Activated CD4-positive, alpha-beta T cell treated with anti-CD3 and anti-CD28 coated beads, Interleukin-2, amount 10 ng/mL, durations not matched to agents 24 days and 14 days (primary cell): ENCODE measurements around the gene GRAMD1A. TPM values are rescaled to one million over a fixed set of nuclear protein-coding genes. Genes with fewer than 3 reads are reported as not detected.

Experiments used
- DNase-seq: peaks from one replicate; pipeline ENCODE4 v3.0.0; 2022
- H3K27ac Mint-ChIP-seq: one replicate; pipeline ENCODE4 v1.8.0; 2022; ENCODE audit warnings: mild to moderate bottlenecking, mixed read lengths
- H3K27me3 Mint-ChIP-seq: one replicate; pipeline ENCODE4 v1.8.0; 2022; ENCODE audit warnings: mixed read lengths
- H3K36me3 Mint-ChIP-seq: one replicate; pipeline ENCODE4 v1.8.0; 2022; ENCODE audit warnings: low read depth, mild to moderate bottlenecking, mixed read lengths
- H3K4me1 Mint-ChIP-seq: one replicate; pipeline ENCODE4 v1.8.0; 2021; ENCODE audit warnings: mixed read lengths
- H3K4me3 Mint-ChIP-seq: one replicate; pipeline ENCODE4 v1.8.0; 2022; ENCODE audit warnings: mild to moderate bottlenecking, moderate library complexity, mixed read lengths
- H3K9me3 Mint-ChIP-seq: one replicate; pipeline ENCODE4 v1.8.0; 2021; ENCODE audit warnings: mixed read lengths
- intact Hi-C: fragments of 100-400 bp; cut with micrococcal nuclease; formaldehyde crosslinking; loops from one replicate; pipeline ENCODE4 v1.15.1; 2023
- total RNA-seq: library from RNA; stranded (reverse); gene quantifications from 2 replicates; pipeline ENCODE4 v1.2.3, GENCODE V29; 2022

Gene GRAMD1A
- total RNA-seq, 1 donor from 2014 or later: 176 TPM

DNA sequence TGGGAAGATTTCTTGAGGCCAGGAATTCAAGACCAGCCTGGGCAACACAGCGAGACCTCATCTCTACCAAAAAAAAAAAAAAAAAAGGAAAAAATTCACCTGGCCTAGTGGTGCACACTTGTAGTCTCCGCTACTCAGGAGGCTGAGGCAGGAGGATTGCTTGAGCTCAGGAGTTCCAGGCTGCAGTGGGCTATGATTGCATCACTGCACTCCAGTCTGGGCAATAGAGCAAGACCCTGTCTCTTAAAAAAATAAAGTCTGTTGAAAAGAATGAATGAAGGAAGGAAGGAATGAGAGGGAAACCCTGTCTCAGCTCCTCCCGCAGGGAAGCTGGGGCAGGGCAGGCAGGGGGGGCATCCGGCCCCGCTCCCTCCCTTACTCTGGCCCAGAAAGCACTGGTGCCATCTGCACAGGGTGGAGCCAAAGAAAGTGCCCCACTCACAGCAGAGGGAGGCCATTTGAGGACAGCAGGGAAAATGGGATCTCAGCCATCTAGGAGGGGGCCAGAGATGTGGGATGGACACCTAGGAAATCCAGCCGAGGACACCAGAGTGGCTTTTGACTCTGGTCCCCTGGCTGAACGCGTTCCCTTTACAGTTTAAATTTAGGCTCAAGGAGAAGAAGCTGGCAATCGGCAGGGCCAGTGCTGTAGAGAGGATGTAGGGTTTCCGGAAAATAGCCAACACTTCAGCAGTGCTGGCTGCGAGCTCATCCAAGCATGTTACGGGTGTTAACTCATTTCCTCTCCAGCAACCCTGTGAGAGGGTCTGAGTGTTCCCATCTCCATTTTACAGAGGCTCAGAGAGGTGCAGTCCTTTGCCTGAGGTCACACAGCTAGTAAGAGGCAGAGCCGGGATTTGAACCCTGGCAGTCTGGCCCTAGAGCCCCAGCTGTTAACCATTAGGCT lies 37.8 kb downstream of the GRAMD1A start:
- intact Hi-C loops: no loop called here
- DNase-seq: no peak
- Mint-ChIP-seq H3K27me3 (peaks cover 25% of the 10 kb centered on the region), H3K4me1 (peaks cover 9% of the 10 kb centered on the region), H3K27ac (no peak overlapping the region), H3K36me3 (no peaks in the 10 kb centered on the region), H3K9me3 (no peaks in the 10 kb centered on the region), H3K4me3 (no peak overlapping the region)

DNA sequence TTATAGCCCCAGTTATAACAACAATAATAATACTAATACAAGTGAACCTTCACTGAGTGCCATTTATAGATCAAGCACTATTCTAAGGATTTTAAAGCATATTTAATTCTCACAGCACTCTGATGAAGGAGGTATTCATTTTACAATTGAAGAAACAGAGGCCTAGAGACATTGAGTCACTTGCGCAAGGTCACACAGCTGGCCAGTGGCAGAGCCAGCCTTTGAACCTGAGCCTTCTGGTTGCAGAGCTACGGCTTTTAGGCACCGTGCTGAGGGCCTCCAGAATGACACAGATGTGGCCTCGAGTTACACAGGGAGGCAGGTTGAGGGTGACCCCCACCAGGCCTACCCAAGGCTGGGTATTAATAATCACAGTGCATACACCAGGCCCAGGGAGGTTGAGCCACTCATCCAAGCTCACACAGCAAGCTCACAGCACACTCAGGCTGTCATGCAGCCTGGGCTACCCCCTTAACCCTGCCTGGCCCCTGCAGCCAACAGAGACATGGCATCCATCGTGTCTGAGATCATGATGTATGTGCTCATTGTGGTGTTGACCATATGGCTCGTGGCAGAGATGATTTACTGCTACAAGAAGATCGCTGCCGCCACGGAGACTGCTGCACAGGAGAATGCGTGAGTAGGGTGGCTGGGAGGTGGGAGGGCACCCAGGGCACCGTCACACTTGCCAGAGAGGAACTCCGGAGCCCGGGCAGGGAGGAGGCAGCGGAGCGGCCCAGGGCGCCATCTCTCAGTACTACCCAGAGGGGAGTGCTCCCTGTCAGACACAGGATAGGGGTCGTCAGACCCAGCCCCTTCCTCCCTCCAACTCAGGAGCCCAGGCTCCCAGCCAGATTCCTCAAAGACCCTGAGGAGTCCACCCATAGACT lies 38.7 kb downstream of the GRAMD1A start:
- no peaks in the 10 kb centered on the region for H3K9me3 Mint-ChIP-seq
- H3K36me3 Mint-ChIP-seq: no peaks in the 10 kb centered on the region
- intact Hi-C loops: no loop called here
- no peak overlapping the region for H3K4me3 Mint-ChIP-seq
- no peak overlapping the region for H3K27ac Mint-ChIP-seq
- peaks cover 20% of the 10 kb centered on the region for H3K27me3 Mint-ChIP-seq
- peaks cover 9% of the 10 kb centered on the region for H3K4me1 Mint-ChIP-seq
- DNase-seq: no peak

GRCh38 chr19:35039881-35040825 lies 40.0 kb downstream of the GRAMD1A start:
- Mint-ChIP-seq H3K4me1 (peaks cover 11% of the 10 kb centered on the region), H3K27me3 (peaks cover 17% of the 10 kb centered on the region), H3K9me3 (no peaks in the 10 kb centered on the region), H3K27ac (no peak overlapping the region), H3K4me3 (peak overlapping the region; percentile 11), H3K36me3 (no peaks in the 10 kb centered on the region)
- DNase-seq: no peak
- intact Hi-C loops: no loop called here

GRCh38 chr19:35040826-35041547 lies 40.9 kb downstream of the GRAMD1A start:
- intact Hi-C loops: no loop called here
- H3K36me3 Mint-ChIP-seq: no peaks in the 10 kb centered on the region
- H3K4me1 Mint-ChIP-seq: peaks cover 17% of the 10 kb centered on the region
- no peak for DNase-seq
- peak overlapping the region; percentile 12 for H3K4me3 Mint-ChIP-seq
- H3K27ac Mint-ChIP-seq: no peak overlapping the region
- no peaks in the 10 kb centered on the region for H3K9me3 Mint-ChIP-seq
- H3K27me3 Mint-ChIP-seq: peaks cover 17% of the 10 kb centered on the region

- Mint-ChIP-seq H3K9me3 (no peaks in the 10 kb centered on the region), H3K4me3 (peak within 1 kb of the TSS; percentile 12), H3K27me3 (peaks cover 17% of the 10 kb centered on the region), H3K27ac (no peak within 1 kb of the TSS), H3K4me1 (peaks cover 17% of the 10 kb centered on the region), H3K36me3 (no peaks in the 10 kb centered on the region)
- intact Hi-C loops: no loop called here
- no peak for DNase-seq
Observed at GRCh38 chr19:35041548-35042055, 41.5 kb downstream of the GRAMD1A start, which contains the start of gene HPN. Gene HPN (plus strand): TSS chr19:35041721. CDS start chr19:35042507, 786 bp downstream.

GRCh38 chr19:35042056-35042730 lies 42.1 kb downstream of the GRAMD1A start:
- intact Hi-C loops: no loop called here

DNA sequence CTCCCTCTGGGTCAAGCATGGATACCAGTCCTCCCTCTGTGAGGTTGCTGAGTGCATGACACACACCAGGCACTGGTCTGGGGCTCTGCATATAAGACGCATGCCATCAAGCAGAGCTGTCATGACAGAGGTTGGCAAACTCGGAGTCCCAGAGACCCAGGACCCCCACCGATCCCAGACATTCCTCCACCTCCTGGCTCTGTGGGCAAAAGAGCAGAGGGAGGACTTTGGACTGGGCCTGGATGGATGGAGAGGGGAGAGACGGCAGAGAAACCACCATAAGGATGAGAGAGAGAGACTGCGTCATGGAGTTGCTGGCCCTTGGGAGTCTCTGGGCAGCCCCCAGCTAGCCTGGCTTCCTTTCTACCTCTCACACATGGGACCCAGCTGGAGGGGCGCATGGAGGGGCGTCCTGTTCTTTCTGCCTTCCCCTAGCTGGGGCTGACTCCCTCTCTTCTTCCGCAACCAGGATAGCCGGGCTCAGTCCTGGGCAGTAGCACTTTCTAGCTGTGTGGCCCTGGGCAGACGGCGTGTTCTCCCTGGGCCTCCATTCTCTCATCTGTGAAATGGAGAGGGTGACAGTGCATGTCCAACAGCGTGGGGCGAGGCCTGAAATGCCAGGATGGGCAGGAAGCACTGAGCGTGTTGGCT lies 43.0 kb downstream of the GRAMD1A start:
- no peaks in the 10 kb centered on the region for H3K9me3 Mint-ChIP-seq
- H3K27me3 Mint-ChIP-seq: peaks cover 16% of the 10 kb centered on the region
- intact Hi-C loops: no loop called here
- no peak overlapping the region for H3K4me3 Mint-ChIP-seq
- H3K36me3 Mint-ChIP-seq: no peaks in the 10 kb centered on the region
- H3K27ac Mint-ChIP-seq: no peak overlapping the region
- DNase-seq: no peak
- peaks cover 17% of the 10 kb centered on the region for H3K4me1 Mint-ChIP-seq

More at GRCh38 chr19:35042056-35042730, 42.1 kb downstream of the GRAMD1A start:
- Mint-ChIP-seq H3K27me3 (peaks cover 17% of the 10 kb centered on the region), H3K4me1 (peaks cover 17% of the 10 kb centered on the region), H3K9me3 (no peaks in the 10 kb centered on the region), H3K27ac (no peak overlapping the region), H3K36me3 (no peaks in the 10 kb centered on the region), H3K4me3 (no peak overlapping the region)
- no peak for DNase-seq

- H3K27me3 Mint-ChIP-seq: peaks cover 17% of the 10 kb centered on the region
- H3K9me3 Mint-ChIP-seq: no peaks in the 10 kb centered on the region
- intact Hi-C loops: no loop called here
- H3K4me3 Mint-ChIP-seq: no peak overlapping the region
- DNase-seq: no peak
- no peaks in the 10 kb centered on the region for H3K36me3 Mint-ChIP-seq
- H3K27ac Mint-ChIP-seq: no peak overlapping the region
- peaks cover 19% of the 10 kb centered on the region for H3K4me1 Mint-ChIP-seq
Observed at GRCh38 chr19:35043906-35044305, 43.8 kb downstream of the GRAMD1A start.

DNA sequence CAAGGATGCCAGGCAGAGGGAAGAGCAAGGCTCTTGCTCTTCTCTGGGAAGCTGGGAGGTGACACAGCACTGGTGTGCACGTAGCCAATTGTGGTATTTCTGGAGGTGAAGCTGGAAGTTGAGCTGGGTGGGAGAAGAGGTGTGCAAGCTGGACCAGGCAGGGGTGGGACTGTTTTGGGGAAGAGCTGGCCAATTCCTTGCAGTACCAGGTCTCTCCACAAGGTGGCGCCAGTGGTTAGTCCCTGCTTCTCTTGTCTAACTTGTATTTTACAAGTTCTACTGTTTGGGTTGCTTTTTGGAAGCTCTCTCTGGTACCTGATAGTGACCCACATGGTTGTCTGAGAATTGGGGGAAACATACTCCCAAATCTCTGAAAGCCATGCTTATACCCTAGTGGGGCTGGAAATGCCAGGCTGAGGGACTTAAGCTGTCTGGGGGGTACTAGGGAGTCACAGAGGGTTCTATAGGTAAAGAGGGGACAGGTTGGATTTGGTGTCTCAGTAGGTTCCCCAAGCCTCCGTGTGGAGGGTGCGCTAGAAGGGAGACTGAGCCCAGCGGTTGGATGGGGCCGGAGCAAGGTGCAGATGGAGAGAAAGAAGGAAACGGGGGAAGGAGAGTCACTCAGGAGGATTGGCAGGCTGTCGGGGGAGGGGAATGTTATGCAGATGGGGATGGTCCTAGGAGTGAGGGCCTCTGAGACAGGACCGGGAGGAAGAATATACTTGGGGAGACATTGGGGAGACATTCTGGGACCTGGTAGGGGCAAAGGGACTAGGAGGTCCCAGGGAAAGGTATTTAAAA lies 44.4 kb downstream of the GRAMD1A start:
- no peaks in the 10 kb centered on the region for H3K9me3 Mint-ChIP-seq
- peak; percentile 89 for DNase-seq
- H3K27ac Mint-ChIP-seq: no peak overlapping the region
- H3K36me3 Mint-ChIP-seq: no peaks in the 10 kb centered on the region
- no peak overlapping the region for H3K4me3 Mint-ChIP-seq
- intact Hi-C loops: loop anchor here (1.0 kb wide), 1 partner anchor 23 kb away; no protein-coding TSS in a partner anchor
- H3K27me3 Mint-ChIP-seq: peaks cover 15% of the 10 kb centered on the region
- peaks cover 19% of the 10 kb centered on the region for H3K4me1 Mint-ChIP-seq

DNA sequence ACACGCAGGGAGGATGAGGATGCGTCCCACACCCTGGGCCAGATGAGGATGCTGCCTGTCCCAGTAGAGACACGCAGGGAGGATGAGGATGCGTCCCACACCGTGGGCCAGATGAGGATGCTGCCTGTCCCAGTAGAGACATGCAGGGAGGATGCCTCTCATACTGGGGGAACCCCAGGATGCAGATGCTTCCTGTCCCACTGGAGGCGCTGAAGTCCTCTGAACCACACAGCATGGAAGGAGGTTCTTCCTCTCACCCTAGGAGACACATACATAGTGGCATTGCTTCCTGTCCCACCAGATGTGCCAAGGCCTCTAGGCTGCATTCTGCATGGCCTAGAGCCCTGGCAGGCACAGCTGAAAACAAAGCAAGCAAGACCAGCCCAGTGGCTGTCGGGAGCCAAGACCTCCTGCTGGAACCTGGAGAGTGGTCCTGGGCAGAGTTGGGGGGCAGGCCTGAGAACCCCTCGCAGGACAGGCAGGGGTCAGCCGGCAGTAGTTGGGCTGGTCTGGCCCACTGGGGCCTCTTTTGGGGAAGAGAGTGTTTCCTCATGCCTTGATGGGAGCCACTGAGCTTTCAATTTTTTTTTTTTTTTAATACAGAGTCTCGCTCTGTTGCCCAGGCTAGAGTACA lies 45.7 kb downstream of the GRAMD1A start:
- peak; percentile 83 for DNase-seq
- intact Hi-C loops: loop anchor here (1.0 kb wide), 1 partner anchor 22 kb away; no protein-coding TSS in a partner anchor
- Mint-ChIP-seq H3K36me3 (no peaks in the 10 kb centered on the region), H3K4me3 (no peak overlapping the region), H3K4me1 (peaks cover 12% of the 10 kb centered on the region), H3K9me3 (no peaks in the 10 kb centered on the region), H3K27me3 (peaks cover 8% of the 10 kb centered on the region), H3K27ac (no peak overlapping the region)

DNA sequence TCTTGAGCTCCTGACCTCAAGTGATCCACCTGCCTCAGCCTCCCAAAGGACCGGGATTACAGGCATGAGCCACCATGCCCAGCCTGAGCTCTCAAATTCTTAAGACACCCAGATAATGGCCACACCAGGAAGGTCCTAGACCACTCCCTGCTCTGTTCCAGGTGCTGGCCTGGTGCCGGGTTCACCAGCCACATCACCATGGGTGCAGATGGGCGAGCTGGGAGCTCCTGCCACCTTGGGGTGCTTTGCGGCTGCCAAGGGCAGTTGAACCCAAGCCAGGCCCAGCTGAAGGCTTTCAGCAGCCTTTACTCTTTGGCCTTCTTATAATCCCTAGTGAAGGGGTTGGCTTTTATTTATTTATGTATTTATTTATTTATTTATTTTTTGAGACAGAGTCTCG lies 46.3 kb downstream of the GRAMD1A start:
- intact Hi-C loops: no loop called here
- no peak for DNase-seq

More for the DNA sequence above, 46.3 kb downstream of the GRAMD1A start:
- no peaks in the 10 kb centered on the region for H3K36me3 Mint-ChIP-seq
- no peak overlapping the region for H3K4me3 Mint-ChIP-seq
- H3K9me3 Mint-ChIP-seq: no peaks in the 10 kb centered on the region
- peaks cover 4% of the 10 kb centered on the region for H3K27me3 Mint-ChIP-seq
- no peak overlapping the region for H3K27ac Mint-ChIP-seq
- peaks cover 10% of the 10 kb centered on the region for H3K4me1 Mint-ChIP-seq
